ENCODE results near the gene TSC1. TPM values are rescaled to one million over a fixed set of nuclear protein-coding genes. Genes with fewer than 3 reads are reported as not detected.

TSC1 gene
- polyA plus RNA-seq, 3 donors: 8.8 to 13.8 (median 11.4) TPM

DNA sequence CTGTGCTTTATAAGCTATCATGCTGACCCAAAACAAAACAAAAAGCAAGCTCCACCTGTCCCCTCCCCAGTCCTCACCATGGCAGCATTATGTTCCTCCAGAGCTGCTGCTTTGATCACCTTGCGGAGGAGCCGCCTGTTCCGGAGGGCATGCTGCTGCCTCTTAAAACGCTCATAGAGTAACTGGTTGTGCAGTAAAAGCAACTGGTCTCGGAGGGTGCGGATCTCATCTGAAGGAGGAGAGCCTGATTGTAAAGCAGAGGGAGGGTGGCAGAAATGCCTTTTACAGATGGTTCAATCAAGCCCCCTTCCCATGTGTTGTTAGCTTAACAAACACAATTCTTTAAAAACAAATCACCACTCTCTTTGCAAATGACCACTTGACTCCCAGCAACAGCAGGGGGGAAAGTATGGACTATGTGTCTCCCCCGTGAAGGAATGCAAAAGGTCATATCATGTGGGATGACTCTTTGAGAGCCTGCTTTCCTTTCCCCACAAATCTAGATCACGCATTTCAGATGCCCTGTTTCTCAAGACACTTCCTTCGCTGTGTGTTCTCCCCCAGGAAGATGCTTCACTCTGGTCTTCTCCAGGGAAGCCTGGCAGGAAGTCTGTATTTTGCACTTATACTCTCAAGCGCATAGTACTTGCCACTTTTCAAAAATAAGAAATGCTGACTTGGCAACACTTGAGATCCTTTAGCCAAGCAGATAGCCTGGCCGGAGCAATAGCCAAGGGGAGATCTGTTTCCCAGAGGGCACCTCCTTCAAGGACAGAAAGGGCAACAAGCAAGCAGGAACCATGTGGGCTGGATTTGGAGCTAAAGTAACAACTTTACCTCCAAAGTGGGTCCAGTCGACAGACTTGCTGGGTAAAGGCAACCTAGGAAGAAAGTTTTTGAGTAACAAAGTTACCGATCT lies 40.6 kb downstream of the TSC1 start:
- no peak overlapping the region for H3K27ac ChIP-seq (ENCODE audit: low read depth, low read length)
- 82 to 89% (median 83%) methylated on average over 13 of the region's 13 CpGs for WGBS, 3 donors

DNA sequence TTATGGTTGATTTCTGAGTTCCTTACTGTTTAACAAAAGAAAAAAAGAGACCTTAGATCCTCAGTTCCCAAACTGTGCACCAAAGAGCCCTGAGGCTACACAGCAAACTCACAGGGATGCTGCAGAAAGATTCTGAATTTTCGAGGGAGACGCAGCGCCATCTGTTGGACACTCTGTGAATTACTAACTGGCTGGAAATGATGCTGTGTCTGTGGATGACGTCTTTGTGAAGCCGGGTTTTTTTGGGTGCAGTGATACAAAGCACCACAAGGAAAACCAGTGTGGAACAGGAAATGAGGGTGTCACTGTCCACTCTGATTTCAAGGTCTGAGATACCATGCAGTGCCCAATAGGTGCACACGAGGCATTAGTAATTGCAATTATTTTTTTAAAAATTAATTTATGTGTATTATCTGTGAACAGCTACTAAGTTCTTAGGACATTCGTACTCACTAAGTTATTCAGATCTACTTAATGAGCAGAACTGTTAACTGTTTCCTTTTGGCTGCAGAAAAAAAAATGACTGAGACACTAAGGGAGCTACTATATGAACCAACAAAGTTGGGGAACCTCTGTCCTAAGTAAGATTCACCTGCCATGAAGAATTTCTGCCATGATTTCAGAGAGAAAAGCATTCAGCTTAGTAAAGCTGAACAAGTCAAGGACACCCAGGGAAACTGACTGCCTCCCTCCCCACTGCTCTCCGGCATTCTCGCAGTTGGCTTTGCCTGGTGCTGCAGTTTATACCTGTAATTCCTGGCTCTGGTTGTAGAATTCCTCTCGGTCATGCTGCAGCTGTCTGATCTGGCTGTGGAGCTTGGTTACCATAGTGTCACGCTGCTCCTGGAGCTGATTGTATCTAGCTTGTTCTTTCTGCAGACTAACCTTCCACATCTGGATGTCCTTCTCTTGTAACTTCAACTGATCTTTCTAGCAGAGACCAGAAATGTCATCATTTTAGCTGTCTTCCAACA lies 42.3 kb downstream of the TSC1 start:
- H3K27ac ChIP-seq (ENCODE audit: low read depth, low read length): no peak overlapping the region
- 46 to 49% (median 48%) methylated on average over 11 of the region's 11 CpGs for WGBS, 3 donors

DNA sequence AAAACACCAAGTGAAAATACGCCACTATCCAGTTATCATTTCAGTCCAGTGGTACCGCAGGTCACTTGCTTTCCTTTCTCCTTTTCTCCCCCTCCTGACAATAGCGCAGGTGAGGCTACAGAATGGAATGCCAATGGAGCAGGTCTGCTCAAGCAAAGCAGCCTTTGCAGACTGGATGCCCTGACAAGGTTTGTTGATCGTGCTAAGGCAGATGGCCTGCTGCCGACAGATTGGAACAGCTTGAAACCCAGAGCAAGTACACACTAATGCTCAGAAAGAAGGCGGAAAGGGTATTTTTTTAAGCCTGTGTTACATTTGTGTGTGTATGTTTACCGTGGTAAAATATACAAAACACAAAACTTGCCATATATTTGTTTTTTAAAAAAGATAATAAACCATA lies 46.4 kb downstream of the TSC1 start:
- no peak overlapping the region for H3K27ac ChIP-seq (ENCODE audit: low read depth, low read length)
- 94 to 99% (median 96%) methylated on average over 7 of the region's 7 CpGs for WGBS, 3 donors

DNA sequence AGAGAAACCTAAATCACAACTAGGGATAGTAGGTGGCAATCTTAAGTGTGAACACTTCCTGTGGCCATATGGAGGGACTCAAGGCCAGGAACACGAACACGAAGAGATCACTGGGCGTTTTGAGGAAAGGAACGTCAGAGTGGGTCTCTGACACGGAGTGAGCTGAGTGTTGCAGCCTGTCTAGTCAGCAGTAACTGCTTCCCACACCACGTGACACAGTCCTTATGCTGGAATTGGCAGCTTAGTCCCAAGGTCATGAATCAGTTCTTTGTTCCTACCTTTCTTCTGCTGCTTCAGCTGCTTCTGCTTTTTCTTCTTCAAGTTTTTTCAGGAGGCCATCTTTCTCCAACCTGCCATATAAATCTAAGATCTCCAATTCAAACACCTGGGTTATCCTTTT lies 47.5 kb downstream of the TSC1 start:
- WGBS, 3 donors: 63 to 83% (median 65%) methylated on average over 6 of the region's 6 CpGs
- H3K27ac ChIP-seq (ENCODE audit: low read depth, low read length): no peak overlapping the region

DNA sequence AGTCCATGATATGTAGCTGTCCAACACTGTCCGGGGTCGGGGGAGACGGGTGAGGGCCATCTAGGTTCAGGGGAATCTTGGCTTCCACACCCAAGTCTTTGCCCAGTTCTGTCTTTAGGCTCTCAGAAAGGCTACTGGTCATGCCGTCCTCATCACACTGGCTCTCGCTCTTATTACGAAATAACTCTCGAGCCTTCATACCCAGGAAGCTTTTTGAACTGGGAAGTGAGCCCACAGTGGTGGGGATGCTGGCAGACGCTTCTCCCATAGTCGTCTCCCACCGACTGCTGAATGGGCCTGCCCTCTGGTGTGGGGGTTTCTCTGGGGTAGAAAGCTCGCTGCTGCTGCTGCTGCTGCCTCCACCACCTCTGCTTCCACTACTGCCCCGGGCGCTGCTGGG lies 48.2 kb downstream of the TSC1 start:
- WGBS, 3 donors: 82 to 92% (median 84%) methylated on average over 12 to 13 of the region's 13 CpGs
- H3K27ac ChIP-seq (ENCODE audit: low read depth, low read length): no peak overlapping the region

DNA sequence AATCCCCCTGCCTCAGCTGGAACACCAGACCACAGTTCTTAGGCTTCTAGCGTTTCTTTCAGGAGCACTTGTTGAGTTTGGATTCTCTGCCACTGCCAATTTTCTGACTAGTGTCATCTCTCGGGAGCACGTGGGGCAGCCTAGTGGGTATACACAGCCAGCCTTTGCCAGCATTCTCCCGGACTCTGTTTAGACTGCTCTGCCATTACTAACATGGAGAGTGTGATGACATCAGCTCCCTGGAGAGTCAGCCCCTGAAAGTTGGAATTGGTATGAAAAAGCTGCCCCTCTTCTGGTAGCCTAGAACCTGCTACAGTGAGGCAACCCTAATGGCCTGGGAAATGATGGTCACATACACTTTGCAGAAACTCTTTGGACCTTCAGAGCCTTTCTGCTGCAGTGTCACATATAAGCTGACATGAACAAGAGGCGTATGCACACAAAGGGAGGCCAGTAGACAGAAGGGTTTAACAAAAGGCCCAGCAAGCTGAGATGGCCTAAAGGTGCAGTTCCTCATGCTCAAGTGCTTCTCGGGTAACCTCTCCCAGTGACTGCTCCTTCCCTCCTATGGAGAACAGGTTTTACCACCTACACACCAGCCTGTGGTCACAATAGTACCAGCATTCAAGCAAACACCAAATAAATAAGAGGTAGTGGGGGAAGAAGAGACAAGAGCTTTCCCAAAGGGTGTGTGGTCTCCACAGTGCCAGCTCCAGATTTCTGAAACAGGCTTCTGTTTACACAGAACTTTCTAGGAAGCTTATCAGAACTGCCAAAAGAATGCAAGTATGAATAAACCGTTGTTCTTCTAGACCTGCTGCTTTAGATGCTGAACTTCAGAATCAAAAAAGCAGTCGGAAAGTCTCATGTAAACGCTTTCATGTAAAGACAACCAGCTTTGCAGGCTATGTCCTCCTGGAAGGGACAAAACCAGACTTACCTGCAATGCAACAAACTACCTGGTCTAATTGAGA lies 49.3 kb downstream of the TSC1 start:
- WGBS, 3 donors: 77 to 82% (median 77%) methylated on average over 9 of the region's 9 CpGs
- H3K27ac ChIP-seq (ENCODE audit: low read depth, low read length): no peak overlapping the region

DNA sequence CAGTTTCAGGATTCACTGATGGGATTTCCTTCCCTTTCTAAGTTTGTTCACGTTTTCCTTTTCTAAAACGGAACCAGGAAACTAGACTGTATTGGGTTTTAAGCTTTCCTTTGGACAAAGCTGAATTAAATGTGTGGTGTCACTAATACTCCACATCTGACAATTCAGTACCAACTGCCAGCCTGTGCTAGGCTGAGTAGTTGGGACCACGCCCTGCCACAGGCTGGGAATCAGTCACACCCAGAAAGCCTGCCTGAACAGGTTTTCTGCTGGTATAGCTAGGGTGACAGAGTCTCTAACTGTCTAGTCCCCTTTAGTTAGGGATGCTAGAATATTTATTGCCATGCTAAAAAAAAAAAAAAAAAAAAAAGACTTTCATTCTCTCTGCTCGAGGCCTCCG lies 50.1 kb downstream of the TSC1 start:
- H3K27ac ChIP-seq (ENCODE audit: low read depth, low read length): no peak overlapping the region
- 83 to 85% (median 84%) methylated on average over 5 of the region's 5 CpGs for WGBS, 3 donors

DNA sequence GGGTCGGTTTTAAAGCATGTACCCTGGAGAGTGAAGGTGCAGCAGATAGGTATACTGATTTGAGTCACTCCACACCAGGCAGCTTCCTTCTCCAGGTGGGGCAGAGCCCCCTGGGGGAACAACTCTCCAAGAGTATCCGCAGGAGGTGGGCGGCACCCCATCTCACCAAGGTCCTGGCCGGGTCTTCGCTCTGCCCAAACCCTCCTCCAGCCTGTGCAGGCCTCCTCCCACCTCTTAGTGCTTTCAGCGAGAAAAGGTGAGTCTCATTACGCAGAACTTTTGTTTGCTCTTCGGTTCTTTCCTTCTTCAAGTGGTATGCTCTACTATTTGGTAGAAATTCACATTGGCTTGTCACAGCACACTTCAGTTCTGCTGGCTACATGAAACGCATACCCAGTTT lies 52.0 kb downstream of the TSC1 start:
- no peak overlapping the region for H3K27ac ChIP-seq (ENCODE audit: low read depth, low read length)
- WGBS, 3 donors: 76 to 88% (median 81%) methylated on average over 9 of the region's 9 CpGs

DNA sequence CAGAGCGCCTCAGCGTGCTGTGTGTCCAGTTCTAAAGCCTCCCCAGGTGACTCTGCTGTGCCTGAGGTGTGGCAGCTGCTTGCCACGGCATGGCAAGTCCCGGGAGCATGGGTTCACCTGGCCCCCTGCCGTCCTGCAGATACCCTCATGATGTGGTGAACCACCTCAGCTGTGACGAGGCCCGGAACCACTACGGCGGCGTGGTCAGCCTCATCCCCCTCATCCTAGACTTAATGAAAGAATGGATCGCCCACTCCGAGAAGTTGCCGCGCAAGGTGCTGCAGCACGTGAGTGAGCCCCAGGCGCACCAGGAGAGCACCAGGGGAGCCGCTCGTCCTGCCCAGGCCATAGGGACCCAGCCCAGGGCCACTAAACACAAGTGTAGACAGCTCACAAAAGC lies 56.3 kb downstream of the TSC1 start:
- 94 to 96% (median 96%) methylated on average over 18 of the region's 18 CpGs for WGBS, 3 donors

DNA sequence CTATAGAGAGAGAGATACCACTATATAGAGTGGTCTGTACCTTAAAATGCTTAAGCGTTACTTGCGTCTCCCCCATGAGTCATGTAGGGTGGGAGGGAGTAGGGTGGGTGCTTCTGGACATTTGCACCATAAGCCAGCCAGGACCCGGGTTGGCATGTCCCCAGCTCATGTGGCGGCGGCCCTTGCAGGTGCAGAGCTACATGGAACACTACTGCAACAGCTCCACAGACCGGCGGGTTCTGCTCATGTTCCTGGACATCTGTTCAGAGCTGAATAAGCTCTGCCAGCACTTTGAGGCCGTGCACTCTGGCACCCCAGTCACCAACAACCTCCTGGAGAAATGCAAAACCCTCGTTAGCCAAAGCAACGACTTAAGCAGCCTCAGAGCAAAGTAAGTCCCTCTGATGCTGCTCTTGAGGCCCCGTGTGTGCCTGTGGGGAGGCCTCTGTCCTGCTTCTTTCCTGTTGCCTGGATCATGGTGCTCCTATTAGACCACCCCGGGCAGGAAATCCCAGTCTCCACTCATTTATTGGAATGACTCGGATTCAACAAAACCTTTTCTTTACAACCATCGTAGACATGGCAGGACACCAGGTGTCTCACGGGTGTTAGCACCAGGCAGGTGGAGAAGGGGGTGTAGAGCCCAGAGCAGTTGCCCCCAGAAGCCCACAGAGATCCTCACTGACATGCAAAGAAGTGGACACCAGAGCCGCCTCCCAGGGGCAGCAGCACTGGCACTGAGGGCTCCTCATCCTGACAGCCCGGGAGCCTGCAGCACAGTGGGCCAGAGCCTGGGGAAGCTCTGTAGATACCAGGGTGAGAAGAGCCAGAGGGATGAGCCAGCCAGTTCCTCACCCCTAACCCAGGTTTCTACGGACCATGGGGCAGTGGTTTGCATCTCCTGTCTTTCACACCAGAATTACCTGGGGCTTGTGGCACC lies 57.0 kb downstream of the TSC1 start:
- whole genome bisulfite sequencing, 3 donors: 83 to 89% (median 89%) methylated on average over 18 of the region's 18 CpGs
- H3K27ac ChIP-seq (ENCODE audit: low read depth, low read length): no peak overlapping the region

More for the DNA sequence above, 56.3 kb downstream of the TSC1 start:
- H3K27ac ChIP-seq (ENCODE audit: low read depth, low read length): no peak overlapping the region

DNA sequence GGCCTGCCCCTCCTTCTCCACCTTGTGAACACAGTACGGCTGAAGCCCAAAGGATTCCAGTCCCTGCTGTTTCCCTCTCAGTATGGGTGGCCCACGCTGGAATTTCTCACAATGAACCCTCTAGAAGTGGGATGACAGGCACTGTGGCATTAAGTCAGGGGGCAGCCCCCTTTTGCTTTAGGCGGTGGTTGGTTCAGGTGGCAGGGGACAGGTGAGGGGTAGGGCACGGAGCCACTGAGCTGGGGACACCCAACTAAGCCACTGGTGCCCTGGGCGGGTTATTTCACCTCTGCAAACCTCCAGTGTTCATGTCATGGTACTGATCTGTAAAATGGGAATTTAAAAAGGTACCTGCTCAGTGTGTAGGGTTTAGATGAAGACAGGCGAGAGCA lies 58.1 kb downstream of the TSC1 start:
- 90 to 96% (median 91%) methylated on average over 6 of the region's 6 CpGs for WGBS, 3 donors
- no peak overlapping the region for H3K27ac ChIP-seq (ENCODE audit: low read depth, low read length)

DNA sequence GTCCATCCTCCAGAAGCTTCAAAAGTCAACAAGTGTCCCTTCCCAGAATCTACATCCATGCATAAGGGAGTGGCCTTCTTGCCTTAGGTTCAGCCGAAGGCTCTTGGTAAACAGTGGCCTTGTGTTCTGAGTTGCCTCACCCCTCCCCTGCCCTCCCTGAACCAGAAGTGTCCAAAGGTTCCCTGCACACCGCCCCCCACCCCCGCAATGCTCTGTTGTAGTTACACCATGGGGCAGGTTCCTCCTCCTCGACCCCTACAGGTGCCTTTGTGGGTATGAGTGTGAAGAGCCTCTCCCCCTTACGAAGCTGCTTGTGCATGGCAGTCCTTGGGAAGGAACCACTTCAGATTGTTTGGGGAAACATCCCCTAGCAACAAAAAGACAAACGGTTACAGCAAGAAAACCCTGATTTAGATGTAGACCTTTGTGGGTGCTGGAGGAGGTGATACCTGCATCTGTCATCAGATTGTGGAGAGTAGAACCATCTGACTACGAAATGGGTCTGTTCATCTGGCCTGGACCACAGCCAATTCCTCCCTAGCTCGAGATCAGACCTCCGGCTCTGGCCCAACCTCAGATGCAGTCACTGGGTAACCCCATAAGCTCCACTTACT lies 58.6 kb downstream of the TSC1 start:
- no peak overlapping the region for H3K27ac ChIP-seq (ENCODE audit: low read depth, low read length)
- 54 to 68% (median 57%) methylated on average over 9 of the region's 9 CpGs for WGBS, 3 donors

DNA sequence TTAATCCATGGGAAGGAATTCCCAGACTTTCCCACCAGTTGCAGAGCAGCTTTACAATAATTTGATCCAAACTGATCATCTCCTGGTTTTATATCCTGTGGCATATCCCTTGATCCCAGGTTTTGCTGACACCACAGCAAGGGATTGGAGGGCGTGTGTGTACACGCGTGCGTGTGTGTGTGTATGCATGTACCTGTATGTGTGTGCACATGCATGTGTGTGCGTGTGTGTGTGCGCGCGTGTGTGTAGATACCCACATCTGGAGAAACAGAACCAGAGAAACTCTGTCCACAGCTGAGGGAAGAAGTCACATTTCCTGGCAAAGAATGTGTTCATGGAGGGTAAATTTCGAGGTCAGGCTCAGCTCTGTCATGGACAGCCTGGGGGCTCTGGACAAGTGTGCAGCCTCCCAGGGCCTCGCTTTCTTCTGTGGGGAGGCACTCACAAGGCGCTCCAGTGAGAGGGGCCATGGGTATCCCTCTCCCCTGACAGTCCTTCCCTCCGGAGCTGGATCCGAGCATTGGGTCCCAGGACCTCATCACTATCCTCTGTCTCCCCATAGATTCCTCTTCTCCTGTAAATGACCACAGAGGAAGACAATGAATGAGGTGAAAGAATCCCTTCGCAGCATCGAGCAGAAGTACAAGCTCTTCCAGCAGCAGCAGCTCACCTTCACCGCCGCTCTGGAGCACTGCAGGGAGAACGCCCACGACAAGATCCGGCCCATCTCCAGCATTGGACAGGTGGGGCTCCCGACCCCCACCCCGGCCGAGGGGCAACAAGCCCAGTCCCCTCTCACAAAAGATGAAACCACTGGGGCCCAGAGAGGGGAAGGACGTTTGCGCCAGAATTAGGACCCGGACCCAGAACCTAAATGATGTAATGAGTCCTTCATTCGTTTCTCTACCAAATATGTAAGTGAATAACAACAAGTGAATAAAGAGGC lies 60.8 kb downstream of the TSC1 start:
- 90 to 92% (median 90%) methylated on average over 27 of the region's 27 CpGs for WGBS, 3 donors
- no peak overlapping the region for H3K27ac ChIP-seq (ENCODE audit: low read depth, low read length)

DNA sequence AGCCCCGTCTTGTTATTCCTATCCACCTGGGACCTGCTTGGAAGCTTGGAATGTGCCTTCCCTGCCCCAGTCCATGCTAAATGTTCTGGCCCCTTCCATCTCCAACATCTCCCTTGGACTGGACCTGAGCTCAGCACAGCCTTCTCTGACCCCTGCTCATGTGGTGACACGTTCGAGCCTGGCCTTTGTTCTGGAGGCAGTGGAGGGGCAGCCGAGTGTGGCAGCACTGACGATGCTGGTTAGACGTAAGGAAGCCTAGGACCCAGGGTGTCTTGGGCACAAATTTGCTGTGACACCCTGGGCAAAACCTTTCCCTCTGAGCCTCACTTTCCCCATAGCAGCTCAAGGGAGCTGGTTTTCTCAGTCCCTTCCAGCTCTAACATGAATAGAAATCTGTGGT lies 61.8 kb downstream of the TSC1 start:
- 76 to 82% (median 78%) methylated on average over 6 of the region's 6 CpGs for WGBS, 3 donors
- no peak overlapping the region for H3K27ac ChIP-seq (ENCODE audit: low read depth, low read length)

DNA sequence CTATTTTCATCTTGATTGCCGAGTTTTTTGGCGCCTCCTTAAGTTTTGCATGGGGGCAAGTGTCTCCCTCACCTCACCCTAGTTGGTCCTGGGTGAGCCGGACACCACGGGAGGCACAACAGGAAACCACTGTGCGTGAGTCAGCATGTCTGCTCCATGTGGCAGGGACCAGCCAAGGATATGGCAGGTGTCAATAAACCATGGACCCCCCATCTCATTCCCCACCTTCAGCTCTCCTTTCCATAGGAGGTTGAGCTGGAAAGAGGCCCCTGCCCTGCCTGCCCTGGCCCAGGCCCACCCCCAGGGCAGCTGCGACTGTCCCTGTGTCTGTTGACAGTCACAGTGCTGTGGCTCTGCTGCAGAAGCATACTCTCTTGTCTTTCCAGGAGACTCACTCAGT lies 62.6 kb downstream of the TSC1 start:
- 49 to 87% (median 52%) methylated on average over 6 of the region's 6 CpGs for WGBS, 3 donors
- H3K27ac ChIP-seq (ENCODE audit: low read depth, low read length): no peak overlapping the region

DNA sequence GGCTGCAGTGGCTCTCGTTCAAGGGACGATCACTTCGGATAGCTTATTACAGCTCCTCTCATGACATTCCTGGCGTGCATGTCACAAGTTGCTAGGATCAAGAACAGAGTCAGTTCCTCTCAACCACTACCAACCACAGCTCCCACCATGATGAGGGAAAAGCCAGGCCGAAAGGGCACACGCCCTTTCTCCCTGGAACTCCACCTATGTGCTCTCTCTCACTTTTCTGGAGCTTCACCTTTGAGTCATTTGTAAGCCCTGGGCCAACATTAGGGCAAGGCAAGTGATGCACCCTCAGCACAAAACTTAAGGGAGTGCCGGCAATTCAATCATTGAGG lies 64.1 kb downstream of the TSC1 start:
- no peak overlapping the region for H3K27ac ChIP-seq (ENCODE audit: low read depth, low read length)
- 82 to 87% (median 86%) methylated on average over 7 of the region's 7 CpGs for WGBS, 3 donors
